ENCODE results near the gene ZSWIM8.

GRCh38 chr10:73793456-73793855, 8.1 kb downstream of the ZSWIM8 start:
- no peak for TF ChIP-seq POLR2A (IDR thresholded peaks at IDR 0.05)
- TF ChIP-seq, protein P1, sequence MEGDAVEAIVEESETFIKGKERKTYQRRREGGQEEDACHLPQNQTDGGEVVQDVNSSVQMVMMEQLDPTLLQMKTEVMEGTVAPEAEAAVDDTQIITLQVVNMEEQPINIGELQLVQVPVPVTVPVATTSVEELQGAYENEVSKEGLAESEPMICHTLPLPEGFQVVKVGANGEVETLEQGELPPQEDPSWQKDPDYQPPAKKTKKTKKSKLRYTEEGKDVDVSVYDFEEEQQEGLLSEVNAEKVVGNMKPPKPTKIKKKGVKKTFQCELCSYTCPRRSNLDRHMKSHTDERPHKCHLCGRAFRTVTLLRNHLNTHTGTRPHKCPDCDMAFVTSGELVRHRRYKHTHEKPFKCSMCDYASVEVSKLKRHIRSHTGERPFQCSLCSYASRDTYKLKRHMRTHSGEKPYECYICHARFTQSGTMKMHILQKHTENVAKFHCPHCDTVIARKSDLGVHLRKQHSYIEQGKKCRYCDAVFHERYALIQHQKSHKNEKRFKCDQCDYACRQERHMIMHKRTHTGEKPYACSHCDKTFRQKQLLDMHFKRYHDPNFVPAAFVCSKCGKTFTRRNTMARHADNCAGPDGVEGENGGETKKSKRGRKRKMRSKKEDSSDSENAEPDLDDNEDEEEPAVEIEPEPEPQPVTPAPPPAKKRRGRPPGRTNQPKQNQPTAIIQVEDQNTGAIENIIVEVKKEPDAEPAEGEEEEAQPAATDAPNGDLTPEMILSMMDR (IDR thresholded peaks at IDR 0.05), result no peak

Data from Peyer's patch (tissue), 4 donors.